ENCODE results near the gene SHPK.

SHPK gene

DNA sequence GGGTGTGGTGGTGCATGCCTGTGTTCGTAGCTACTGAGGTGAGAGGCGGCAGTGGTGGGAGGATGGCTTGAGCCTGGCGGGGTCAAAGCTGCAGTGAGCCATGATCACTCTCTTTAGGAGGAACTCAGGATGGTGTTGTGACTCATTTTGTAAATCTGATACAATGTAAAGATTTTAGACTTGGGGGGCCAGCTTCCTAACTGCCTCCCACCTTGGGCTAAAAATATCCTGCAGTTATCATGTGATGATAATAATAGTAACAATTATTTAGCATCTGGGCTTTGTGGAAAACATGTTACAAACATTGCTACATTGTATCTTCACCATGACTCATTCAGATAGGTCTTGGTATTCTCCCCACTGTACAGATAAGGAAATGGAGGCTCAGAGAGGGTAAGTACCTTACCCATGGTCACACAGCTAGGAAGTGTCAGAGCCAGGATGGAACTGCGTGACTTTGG is 7.9 kb upstream of the SHPK start:
- Histone ChIP-seq H3K36me3 (ENCODE audit: control insufficient read depth in 2 of 2, insufficient read depth in 2 of 2, low read length in 2 of 2) (peaks cover 6 to 20% of the 10 kb centered on the region in 2 donors), H3K9me3 (ENCODE audit: control insufficient read depth in 2 of 2, low read length in 2 of 2) (no peaks in the 10 kb centered on the region), H3K27me3 (ENCODE audit: control insufficient read depth in 1 of 2, insufficient read depth in 2 of 2, low read length in 2 of 2) (no peaks in the 10 kb centered on the region), H3K27ac (ENCODE audit: low read length) (no peak overlapping the region), H3K9ac (ENCODE audit: low read length in 2 of 2) (no peak overlapping the region), H3K4me1 (ENCODE audit: control insufficient read depth, insufficient read depth, low read length) (no peaks in the 10 kb centered on the region), H3K4me3 (ENCODE audit: low read length in 2 of 2) (no peak overlapping the region)

DNA sequence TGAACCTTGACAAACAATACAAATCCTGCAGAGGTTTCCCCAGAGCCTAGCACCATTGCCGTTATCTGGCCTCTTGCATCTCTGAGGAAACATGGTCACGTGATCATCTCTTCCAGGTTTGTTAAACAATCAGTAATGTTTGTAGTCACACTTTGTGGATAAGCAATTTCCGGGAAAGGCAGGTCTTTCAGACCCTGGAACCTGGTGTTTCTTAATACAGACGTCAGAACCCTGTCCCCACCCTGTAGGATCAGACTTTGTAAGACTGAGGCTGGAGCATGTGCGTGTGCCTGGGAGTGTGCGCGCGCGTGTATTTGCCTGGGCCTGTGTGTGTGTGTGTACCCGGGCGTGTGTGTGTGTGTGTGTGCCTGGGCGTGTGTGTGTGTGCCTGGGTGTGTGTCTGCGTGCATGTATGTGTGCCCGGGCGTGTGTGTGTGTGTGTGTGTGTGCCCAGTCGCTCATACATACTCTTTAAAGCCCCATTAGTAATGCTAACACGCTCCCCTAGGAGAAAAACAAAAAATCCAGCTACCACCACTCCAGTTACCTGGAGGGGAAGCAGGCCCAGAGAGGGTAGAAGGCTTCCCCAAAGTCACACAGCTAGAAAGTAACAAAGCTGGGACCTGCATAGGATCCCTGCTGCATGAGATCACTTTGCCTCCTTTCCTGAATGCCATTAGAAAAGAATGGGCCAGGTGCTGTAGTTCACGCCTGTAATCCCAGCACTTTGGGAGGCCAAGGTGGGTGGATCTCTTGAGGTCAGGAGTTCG is 5.9 kb upstream of the SHPK start:
- H3K4me1 ChIP-seq (ENCODE audit: control insufficient read depth, insufficient read depth, low read length), result peaks cover 8% of the 10 kb centered on the region
- H3K9me3 ChIP-seq (ENCODE audit: control insufficient read depth in 2 of 2, low read length in 2 of 2), result no peaks in the 10 kb centered on the region
- H3K9ac ChIP-seq (ENCODE audit: low read length in 2 of 2), result no peak overlapping the region
- peaks cover 0 to 14% of the 10 kb centered on the region in 2 donors for H3K36me3 ChIP-seq (ENCODE audit: control insufficient read depth in 2 of 2, insufficient read depth in 2 of 2, low read length in 2 of 2)
- no peak overlapping the region for H3K27ac ChIP-seq (ENCODE audit: low read length)
- no peak overlapping the region for H3K4me3 ChIP-seq (ENCODE audit: low read length in 2 of 2)
- no peaks in the 10 kb centered on the region for H3K27me3 ChIP-seq (ENCODE audit: control insufficient read depth in 1 of 2, insufficient read depth in 2 of 2, low read length in 2 of 2)

DNA sequence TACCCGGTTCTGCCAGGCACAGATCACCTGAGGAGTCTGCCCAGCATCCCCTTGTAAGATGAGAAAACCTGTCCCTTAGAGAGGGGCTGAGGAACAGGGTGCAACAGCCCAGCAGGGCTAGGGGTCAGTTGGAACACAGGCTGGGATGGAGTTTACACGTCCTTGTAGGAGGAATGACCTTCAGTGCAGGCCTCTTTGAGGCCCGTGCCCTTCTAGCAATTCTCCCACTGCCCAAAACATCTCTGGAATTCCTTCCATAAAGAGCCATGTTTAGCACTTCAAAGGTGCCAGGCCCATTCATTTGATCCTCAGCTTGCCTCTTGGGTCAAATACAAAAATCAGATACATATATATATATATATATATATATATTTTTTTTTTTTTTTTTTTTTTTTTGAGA is 5.0 kb upstream of the SHPK start:
- Histone ChIP-seq H3K4me3 (ENCODE audit: low read length in 2 of 2) (no peak overlapping the region), H3K9ac (ENCODE audit: low read length in 2 of 2) (no peak overlapping the region), H3K27me3 (ENCODE audit: control insufficient read depth in 1 of 2, insufficient read depth in 2 of 2, low read length in 2 of 2) (no peaks in the 10 kb centered on the region), H3K4me1 (ENCODE audit: control insufficient read depth, insufficient read depth, low read length) (peaks cover 11% of the 10 kb centered on the region), H3K9me3 (ENCODE audit: control insufficient read depth in 2 of 2, low read length in 2 of 2) (no peaks in the 10 kb centered on the region), H3K36me3 (ENCODE audit: control insufficient read depth in 2 of 2, insufficient read depth in 2 of 2, low read length in 2 of 2) (peaks cover 0 to 14% of the 10 kb centered on the region in 2 donors), H3K27ac (ENCODE audit: low read length) (no peak overlapping the region)

DNA sequence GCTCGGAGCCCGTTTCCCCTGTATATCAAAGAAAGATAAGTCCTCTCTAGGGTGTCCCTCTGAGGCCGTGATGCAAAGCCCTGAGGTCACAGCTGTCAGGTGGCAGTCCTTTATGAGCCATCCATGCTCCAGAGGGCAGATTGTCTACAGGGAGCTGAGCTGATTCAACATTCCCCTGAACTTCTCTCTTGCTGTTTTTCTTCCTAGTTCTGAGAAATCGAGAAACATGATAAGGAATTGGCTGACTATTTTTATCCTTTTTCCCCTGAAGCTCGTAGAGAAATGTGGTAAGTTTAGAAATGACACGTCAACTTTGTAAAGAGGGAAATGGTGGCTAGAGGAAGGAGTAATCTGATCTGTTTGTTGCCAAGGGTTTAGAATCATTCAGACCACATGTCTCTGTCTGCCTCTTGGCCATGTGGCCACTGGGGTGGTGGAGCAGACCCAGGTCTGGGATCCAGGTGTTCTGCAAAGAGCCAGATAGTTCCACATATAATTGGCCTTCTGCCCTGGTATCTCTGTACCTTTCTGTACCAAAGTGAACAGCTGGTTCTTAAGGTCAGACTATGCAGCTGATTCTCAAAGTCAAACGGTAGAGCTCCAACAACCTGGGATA is 4.0 kb upstream of the SHPK start:
- Histone ChIP-seq H3K4me1 (ENCODE audit: control insufficient read depth, insufficient read depth, low read length) (peaks cover 14% of the 10 kb centered on the region), H3K4me3 (ENCODE audit: low read length in 2 of 2) (no peak overlapping the region), H3K9me3 (ENCODE audit: control insufficient read depth in 2 of 2, low read length in 2 of 2) (no peaks in the 10 kb centered on the region), H3K27me3 (ENCODE audit: control insufficient read depth in 1 of 2, insufficient read depth in 2 of 2, low read length in 2 of 2) (no peaks in the 10 kb centered on the region), H3K27ac (ENCODE audit: low read length) (no peak overlapping the region), H3K9ac (ENCODE audit: low read length in 2 of 2) (no peak overlapping the region), H3K36me3 (ENCODE audit: control insufficient read depth in 2 of 2, insufficient read depth in 2 of 2, low read length in 2 of 2) (peaks cover 0 to 12% of the 10 kb centered on the region in 2 donors)

DNA sequence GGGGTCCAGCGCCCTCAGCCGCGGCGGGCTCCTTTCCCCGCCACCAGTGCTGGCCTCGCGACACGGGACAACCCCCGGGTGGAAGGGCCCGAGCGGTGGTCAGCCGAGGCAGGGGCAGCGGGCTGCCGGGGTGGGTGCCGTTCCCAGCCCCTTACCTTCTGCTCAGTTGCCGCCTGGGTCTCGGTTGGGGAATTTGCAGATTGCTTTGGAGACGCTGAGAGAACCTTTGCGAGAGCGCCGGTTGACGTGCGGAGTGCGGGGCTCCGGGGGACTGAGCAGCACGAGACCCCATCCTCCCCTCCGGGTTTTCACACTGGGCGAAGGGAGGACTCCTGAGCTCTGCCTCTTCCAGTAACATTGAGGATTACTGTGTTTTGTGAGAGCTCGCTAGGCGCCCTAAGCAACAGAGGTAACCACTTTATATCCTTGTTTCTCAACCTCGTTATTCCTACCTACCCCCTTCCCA is 891 bp upstream of the SHPK start:
- H3K36me3 ChIP-seq (ENCODE audit: control insufficient read depth in 2 of 2, insufficient read depth in 2 of 2, low read length in 2 of 2), result peaks cover 0 to 8% of the 10 kb centered on the region in 2 donors
- peak overlapping the region; percentile 90 to 94 for H3K4me3 ChIP-seq (ENCODE audit: low read length in 2 of 2)
- no peaks in the 10 kb centered on the region for H3K27me3 ChIP-seq (ENCODE audit: control insufficient read depth in 1 of 2, insufficient read depth in 2 of 2, low read length in 2 of 2)
- no peaks in the 10 kb centered on the region for H3K9me3 ChIP-seq (ENCODE audit: control insufficient read depth in 2 of 2, low read length in 2 of 2)
- H3K4me1 ChIP-seq (ENCODE audit: control insufficient read depth, insufficient read depth, low read length), result peaks cover 14% of the 10 kb centered on the region
- peak overlapping the region; percentile 93 for H3K27ac ChIP-seq (ENCODE audit: low read length)
- H3K9ac ChIP-seq (ENCODE audit: low read length in 2 of 2), result peak overlapping the region; percentile 76 to 90

DNA sequence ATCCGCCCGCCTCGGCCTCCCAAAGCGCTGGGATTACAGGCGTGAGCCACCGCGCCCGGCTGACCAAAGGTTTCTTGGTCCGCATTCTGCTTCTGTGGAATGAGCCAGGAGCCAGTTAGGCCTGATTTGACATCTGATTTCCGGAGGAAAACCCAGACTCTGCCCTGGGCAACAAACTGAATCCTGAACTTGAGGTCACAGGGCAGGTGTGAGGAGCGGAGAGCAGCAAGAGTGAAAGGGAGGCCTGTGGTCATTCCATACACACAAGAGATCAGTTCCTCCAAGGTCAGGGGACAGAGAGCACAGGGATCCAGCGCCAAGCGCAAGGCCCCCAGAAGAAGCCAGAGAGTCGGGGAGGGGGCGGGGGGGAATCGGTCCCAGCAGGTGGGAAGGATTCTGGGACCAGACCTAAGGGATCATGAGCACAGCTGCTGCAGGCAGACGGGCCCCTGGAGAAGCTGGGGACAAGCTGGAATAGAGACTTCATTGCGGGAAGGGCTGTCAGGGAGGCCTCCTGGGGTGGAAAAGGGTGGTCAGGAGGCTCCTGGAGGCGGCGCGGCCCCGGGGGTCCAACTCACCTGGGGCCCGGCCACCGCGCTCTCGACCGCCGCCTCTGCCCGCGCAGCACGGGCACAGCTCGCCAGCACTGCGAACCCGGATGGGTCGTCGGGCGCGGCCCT is 436 bp downstream of the SHPK start:
- peak overlapping the region; percentile 93 for H3K27ac ChIP-seq (ENCODE audit: low read length)
- H3K27me3 ChIP-seq (ENCODE audit: control insufficient read depth in 1 of 2, insufficient read depth in 2 of 2, low read length in 2 of 2), result no peaks in the 10 kb centered on the region
- peak overlapping the region; percentile 66 to 71 for H3K9ac ChIP-seq (ENCODE audit: low read length in 2 of 2)
- H3K9me3 ChIP-seq (ENCODE audit: control insufficient read depth in 2 of 2, low read length in 2 of 2), result no peaks in the 10 kb centered on the region
- H3K4me1 ChIP-seq (ENCODE audit: control insufficient read depth, insufficient read depth, low read length), result peaks cover 14% of the 10 kb centered on the region
- H3K4me3 ChIP-seq (ENCODE audit: low read length in 2 of 2), result peak overlapping the region; percentile 90 to 94
- H3K36me3 ChIP-seq (ENCODE audit: control insufficient read depth in 2 of 2, insufficient read depth in 2 of 2, low read length in 2 of 2), result peaks cover 0 to 4% of the 10 kb centered on the region in 2 donors

DNA sequence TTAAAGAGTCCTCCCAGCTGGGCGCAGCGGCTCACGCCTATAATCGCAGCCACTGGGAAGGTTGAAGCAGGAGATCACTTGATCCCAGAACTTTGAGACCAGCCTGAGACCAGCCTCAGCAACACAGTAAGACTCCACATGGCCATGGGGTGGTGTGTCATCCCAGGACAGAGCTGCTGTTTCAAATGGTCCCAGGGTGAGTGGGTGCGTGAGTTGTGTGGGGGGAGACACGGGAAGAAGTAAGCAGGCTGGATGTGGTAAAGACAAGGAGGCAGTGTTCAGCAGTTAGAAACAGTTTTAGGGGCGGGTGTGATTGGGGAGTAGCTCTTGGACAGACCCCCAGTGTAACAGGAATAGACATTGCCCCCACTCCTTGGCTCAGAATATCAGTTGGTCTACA is 3.8 kb downstream of the SHPK start:
- Histone ChIP-seq H3K9ac (ENCODE audit: low read length in 2 of 2) (no peak overlapping the region), H3K27me3 (ENCODE audit: control insufficient read depth in 1 of 2, insufficient read depth in 2 of 2, low read length in 2 of 2) (no peaks in the 10 kb centered on the region), H3K4me1 (ENCODE audit: control insufficient read depth, insufficient read depth, low read length) (peaks cover 13% of the 10 kb centered on the region)

DNA sequence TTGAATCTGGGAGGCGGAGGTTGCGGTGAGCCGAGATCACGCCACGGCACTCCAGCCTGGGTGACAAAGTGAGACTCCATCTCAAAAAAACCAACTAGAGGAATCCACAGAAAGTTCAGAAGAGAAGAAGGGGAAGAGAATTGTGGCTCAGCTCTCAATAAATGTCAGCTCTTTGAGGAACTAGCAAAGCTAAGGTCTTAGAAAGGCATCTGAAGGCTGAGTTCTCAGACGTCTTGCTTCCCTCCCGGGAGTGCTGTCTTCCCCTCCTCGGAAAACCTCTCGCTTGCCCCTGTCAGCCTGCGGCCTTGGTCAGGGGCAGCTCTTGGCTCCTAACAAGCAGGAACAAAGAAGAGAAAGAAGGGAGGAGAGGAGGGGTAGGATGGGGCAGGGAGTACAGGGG is 5.3 kb downstream of the SHPK start:
- Histone ChIP-seq H3K9ac (ENCODE audit: low read length in 2 of 2) (no peak overlapping the region), H3K36me3 (ENCODE audit: control insufficient read depth in 2 of 2, insufficient read depth in 2 of 2, low read length in 2 of 2) (peaks cover 12 to 24% of the 10 kb centered on the region in 2 donors), H3K9me3 (ENCODE audit: control insufficient read depth in 2 of 2, low read length in 2 of 2) (no peaks in the 10 kb centered on the region), H3K4me3 (ENCODE audit: low read length in 2 of 2) (no peak overlapping the region), H3K27me3 (ENCODE audit: control insufficient read depth in 1 of 2, insufficient read depth in 2 of 2, low read length in 2 of 2) (no peaks in the 10 kb centered on the region), H3K27ac (ENCODE audit: low read length) (no peak overlapping the region), H3K4me1 (ENCODE audit: control insufficient read depth, insufficient read depth, low read length) (peaks cover 6% of the 10 kb centered on the region)

More for the DNA sequence above, 3.8 kb downstream of the SHPK start:
- Histone ChIP-seq H3K4me3 (ENCODE audit: low read length in 2 of 2) (no peak overlapping the region), H3K27ac (ENCODE audit: low read length) (no peak overlapping the region), H3K9me3 (ENCODE audit: control insufficient read depth in 2 of 2, low read length in 2 of 2) (no peaks in the 10 kb centered on the region), H3K36me3 (ENCODE audit: control insufficient read depth in 2 of 2, insufficient read depth in 2 of 2, low read length in 2 of 2) (peaks cover 12 to 18% of the 10 kb centered on the region in 2 donors)

DNA sequence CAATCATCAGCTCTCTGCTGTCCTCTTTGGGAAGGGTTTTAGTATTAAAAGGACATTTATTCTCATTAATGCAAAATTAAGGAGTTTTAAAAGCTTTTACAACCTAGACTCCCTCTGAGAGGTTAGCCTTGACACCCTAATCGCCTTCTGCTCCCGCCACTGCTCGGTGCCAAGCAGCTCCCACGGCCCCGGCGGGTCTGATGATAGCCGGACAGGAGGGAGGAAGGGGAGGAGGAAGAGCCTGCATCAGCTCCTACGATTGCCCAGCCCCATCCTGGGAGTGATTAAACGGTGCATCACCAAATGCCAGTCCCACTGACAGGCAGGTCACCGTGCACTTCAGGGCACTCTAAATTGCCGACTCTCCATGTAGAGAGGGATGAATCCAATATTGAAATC is 8.3 kb downstream of the SHPK start:
- H3K4me1 ChIP-seq (ENCODE audit: control insufficient read depth, insufficient read depth, low read length), result peaks cover 4% of the 10 kb centered on the region
- H3K4me3 ChIP-seq (ENCODE audit: low read length in 2 of 2), result no peak overlapping the region
- no peak overlapping the region for H3K9ac ChIP-seq (ENCODE audit: low read length in 2 of 2)
- H3K27me3 ChIP-seq (ENCODE audit: control insufficient read depth in 1 of 2, insufficient read depth in 2 of 2, low read length in 2 of 2), result no peaks in the 10 kb centered on the region
- peaks cover 28 to 37% of the 10 kb centered on the region in 2 donors for H3K36me3 ChIP-seq (ENCODE audit: control insufficient read depth in 2 of 2, insufficient read depth in 2 of 2, low read length in 2 of 2)
- no peak overlapping the region for H3K27ac ChIP-seq (ENCODE audit: low read length)
- no peaks in the 10 kb centered on the region for H3K9me3 ChIP-seq (ENCODE audit: control insufficient read depth in 2 of 2, low read length in 2 of 2)

DNA sequence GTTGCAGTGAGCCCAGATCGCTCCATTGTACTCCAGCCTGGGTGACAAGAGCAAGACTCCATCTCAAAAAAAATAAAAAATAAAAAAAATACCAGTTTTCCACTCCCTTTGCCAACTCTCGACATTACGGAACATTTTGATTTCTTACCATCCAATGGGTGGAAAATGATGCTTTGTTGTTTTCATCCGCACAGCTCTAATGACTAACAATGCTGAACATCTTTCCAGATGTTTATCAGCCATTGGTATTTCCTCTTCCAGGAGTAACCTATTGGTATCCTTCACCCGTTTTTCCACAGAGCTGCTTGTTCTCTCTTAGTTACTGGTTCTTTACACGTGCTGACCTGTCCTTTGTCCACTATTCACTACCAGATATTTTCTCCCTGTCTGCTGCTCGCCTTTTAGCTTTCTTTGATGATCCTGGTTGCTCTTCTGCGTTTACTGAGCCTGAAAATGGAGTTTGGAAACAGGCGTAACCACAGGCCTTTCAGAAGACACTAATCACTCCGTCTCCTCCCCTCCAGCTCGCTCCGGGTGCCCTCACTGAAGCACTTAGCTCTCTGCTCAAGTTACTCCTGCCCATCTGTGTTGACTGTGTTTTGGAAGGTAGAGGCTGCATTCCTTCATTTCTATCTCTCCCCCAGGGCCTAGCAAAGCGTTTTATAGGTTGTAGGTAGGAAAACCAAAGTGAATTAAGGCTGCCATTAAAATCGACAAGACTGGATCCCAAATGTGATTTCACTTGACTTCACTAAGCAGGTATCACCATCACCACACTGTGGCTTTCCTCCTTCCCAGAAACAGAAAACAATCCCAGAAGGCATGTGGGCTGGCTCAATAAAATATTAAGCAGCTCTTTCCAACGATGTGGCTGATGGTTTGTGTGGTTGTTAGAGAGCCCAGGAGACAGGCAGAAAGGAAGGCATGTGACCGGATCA is 8.9 kb downstream of the SHPK start:
- peaks cover 4% of the 10 kb centered on the region for H3K4me1 ChIP-seq (ENCODE audit: control insufficient read depth, insufficient read depth, low read length)
- H3K36me3 ChIP-seq (ENCODE audit: control insufficient read depth in 2 of 2, insufficient read depth in 2 of 2, low read length in 2 of 2), result peaks cover 31 to 41% of the 10 kb centered on the region in 2 donors

More for the DNA sequence above, 8.9 kb downstream of the SHPK start:
- H3K27ac ChIP-seq (ENCODE audit: low read length), result no peak overlapping the region
- no peak overlapping the region for H3K4me3 ChIP-seq (ENCODE audit: low read length in 2 of 2)
- no peaks in the 10 kb centered on the region for H3K9me3 ChIP-seq (ENCODE audit: control insufficient read depth in 2 of 2, low read length in 2 of 2)
- H3K9ac ChIP-seq (ENCODE audit: low read length in 2 of 2), result no peak overlapping the region
- no peaks in the 10 kb centered on the region for H3K27me3 ChIP-seq (ENCODE audit: control insufficient read depth in 1 of 2, insufficient read depth in 2 of 2, low read length in 2 of 2)

Data from stomach smooth muscle (tissue), 2 donors.